HepG2 (cell line): Measurements from ENCODE around the gene EIF2B1. TPM values are rescaled to one million over a fixed set of nuclear protein-coding genes. Genes with fewer than 3 reads are reported as not detected.

Experiments
- BHLHE40 ChIP-seq: IDR thresholded peaks from 2 replicates; pipeline ENCODE4 v1.6.1; 2011; ENCODE audit warnings: low read length, improper control_type of control experiment
- EEA1 ChIP-seq: sonication (generic); formaldehyde crosslinking; IDR thresholded peaks from 2 replicates; pipeline ENCODE4 v1.5.1; 2020; ENCODE audit warnings: mild to moderate bottlenecking, missing genetic modification reagents, borderline replicate concordance
- ESRRA ChIP-seq: sonication (generic); formaldehyde crosslinking; IDR thresholded peaks from 2 replicates; pipeline ENCODE4 v1.5.1; 2020; ENCODE audit warnings: mild to moderate bottlenecking, low read depth, missing genetic modification reagents
- HDAC6 ChIP-seq: fragments of 200-600 bp; sonication (generic); IDR thresholded peaks from 2 replicates; pipeline ENCODE4 v1.7.0; 2017; ENCODE audit warnings: mild to moderate bottlenecking, antibody characterized with exemption, low read length, low read depth
- HNRNPL ChIP-seq: fragments of 200-400 bp; formaldehyde crosslinking; IDR thresholded peaks from 2 replicates; pipeline ENCODE4 v1.6.1; 2017; ENCODE audit warnings: mild to moderate bottlenecking, low read depth, low read length
- IKZF1 ChIP-seq: fragments of 450-650 bp; IDR thresholded peaks from 2 replicates; pipeline ENCODE4 v1.7.1; 2016
- KMT2B ChIP-seq: IDR thresholded peaks from 2 replicates; pipeline ENCODE4 v1.6.1; 2016; ENCODE audit warnings: missing genetic modification reagents, missing compliant biosample characterization
- MTA3 ChIP-seq: sonication (generic); formaldehyde crosslinking; IDR thresholded peaks from 2 replicates; pipeline ENCODE4 v1.4.0; 2020; ENCODE audit warnings: missing genetic modification reagents
- NFIC ChIP-seq: IDR thresholded peaks from 2 replicates; pipeline ENCODE4 v1.6.1; 2012; ENCODE audit warnings: mild to moderate bottlenecking, low read length, inconsistent platforms
- RBM22 ChIP-seq: fragments of 200-400 bp; formaldehyde crosslinking; optimal IDR thresholded peaks from 2 replicates; pipeline ENCODE3; 2017; ENCODE audit warnings: mild to moderate bottlenecking, low read length, moderate library complexity
- SRF ChIP-seq: IDR thresholded peaks from 2 replicates; pipeline ENCODE4 v1.6.1; 2011; ENCODE audit warnings: mild to moderate bottlenecking, low read depth, low read length, moderate library complexity
- SSRP1 ChIP-seq: IDR thresholded peaks from 2 replicates; pipeline ENCODE4 v1.6.1; 2016; ENCODE audit warnings: control low read depth
- STAG1 ChIP-seq: sonication (generic); formaldehyde crosslinking; IDR thresholded peaks from 2 replicates; pipeline ENCODE4 v1.4.0; 2020; ENCODE audit warnings: missing genetic modification reagents
- STAT5B ChIP-seq: sonication (generic); formaldehyde crosslinking; IDR thresholded peaks from 2 replicates; pipeline ENCODE4 v1.4.0; 2020; ENCODE audit warnings: missing genetic modification reagents
- THYN1 ChIP-seq: sonication (generic); formaldehyde crosslinking; IDR thresholded peaks from 2 replicates; pipeline ENCODE4 v1.8.1; 2023; ENCODE audit warnings: low read depth, mild to moderate bottlenecking, moderate library complexity, missing genetic modification reagents, borderline replicate concordance
- ZNF205 ChIP-seq: IDR thresholded peaks from 2 replicates; pipeline ENCODE4 v1.6.1; 2018; ENCODE audit warnings: missing biosample characterization, missing genetic modification reagents
- ZNF331 ChIP-seq: sonication (generic); formaldehyde crosslinking; IDR thresholded peaks from 2 replicates; pipeline ENCODE4 v1.4.0; 2020; ENCODE audit warnings: missing genetic modification reagents
- ZNF414 ChIP-seq: sonication (generic); formaldehyde crosslinking; IDR thresholded peaks from 2 replicates; pipeline ENCODE4 v1.5.0; 2020; ENCODE audit warnings: missing genetic modification reagents
- ZNF484 ChIP-seq: sonication (generic); formaldehyde crosslinking; IDR thresholded peaks from 2 replicates; pipeline ENCODE4 v1.5.1; 2020; ENCODE audit warnings: mild to moderate bottlenecking, low read depth, missing genetic modification reagents, borderline replicate concordance
- ZNF496 ChIP-seq: sonication (generic); formaldehyde crosslinking; IDR thresholded peaks from 2 replicates; pipeline ENCODE4 v1.8.1; 2023; ENCODE audit warnings: mild to moderate bottlenecking, moderate library complexity, missing genetic modification reagents; ENCODE audit not compliant: insufficient replicate concordance
- ZNF574 ChIP-seq: sonication (generic); formaldehyde crosslinking; IDR thresholded peaks from 2 replicates; pipeline ENCODE4 v1.4.0; 2020; ENCODE audit warnings: missing genetic modification reagents
- ZNF652 ChIP-seq: IDR thresholded peaks from 2 replicates; pipeline ENCODE4 v1.6.1; 2016; ENCODE audit warnings: low read depth, borderline replicate concordance
- ZNF670 ChIP-seq: sonication (generic); formaldehyde crosslinking; IDR thresholded peaks from 2 replicates; pipeline ENCODE4 v1.8.0; 2022; ENCODE audit warnings: mild to moderate bottlenecking, missing genetic modification reagents, borderline replicate concordance
- polyA plus RNA-seq, 8 experiments: library from polyadenylated mRNA; depleted of rRNA in 3 of 8; stranded (reverse) in 7 of 8; unstranded in 1 of 8; fragments of >200 nt; fragmentation: Illumina TruSeq in 4 of 8; extraction: Trizol in 4 of 8; gene quantifications; 2 replicates each; pipeline versions ENCODE4 v1.2.1 to v1.2.3, GENCODE V29; 2011 to 2016; ENCODE audit warnings: low read depth in 4 of 8, missing spikeins in 1 of 8, mixed read lengths in 1 of 8; ENCODE audit not compliant: insufficient read depth in 1 of 8
- total RNA-seq, 5 experiments: library from RNA; depleted of rRNA; stranded (reverse); fragments of >200 nt; fragmentation: Illumina TruSeq; extraction: Trizol; gene quantifications; 2 replicates each; pipeline ENCODE4 v1.2.3, GENCODE V29; 2016; ENCODE audit warnings: low read depth in 1 of 5
- TF ChIP-seq, protein P1 (sequence below): IDR thresholded peaks from 2 replicates; pipeline ENCODE4 v1.6.1; 2016; ENCODE audit warnings: mild to moderate bottlenecking
- TF ChIP-seq, protein P2 (sequence below): IDR thresholded peaks from 2 replicates; pipeline ENCODE4 v1.6.1; 2016; ENCODE audit warnings: low read depth

The EIF2B1 gene
- total and polyA plus RNA-seq, 2 of the 13 experiments (the other 11 are each of a cell fraction or from before 2014, with no cell fraction given): 18.7 to 37.4 TPM

DNA sequence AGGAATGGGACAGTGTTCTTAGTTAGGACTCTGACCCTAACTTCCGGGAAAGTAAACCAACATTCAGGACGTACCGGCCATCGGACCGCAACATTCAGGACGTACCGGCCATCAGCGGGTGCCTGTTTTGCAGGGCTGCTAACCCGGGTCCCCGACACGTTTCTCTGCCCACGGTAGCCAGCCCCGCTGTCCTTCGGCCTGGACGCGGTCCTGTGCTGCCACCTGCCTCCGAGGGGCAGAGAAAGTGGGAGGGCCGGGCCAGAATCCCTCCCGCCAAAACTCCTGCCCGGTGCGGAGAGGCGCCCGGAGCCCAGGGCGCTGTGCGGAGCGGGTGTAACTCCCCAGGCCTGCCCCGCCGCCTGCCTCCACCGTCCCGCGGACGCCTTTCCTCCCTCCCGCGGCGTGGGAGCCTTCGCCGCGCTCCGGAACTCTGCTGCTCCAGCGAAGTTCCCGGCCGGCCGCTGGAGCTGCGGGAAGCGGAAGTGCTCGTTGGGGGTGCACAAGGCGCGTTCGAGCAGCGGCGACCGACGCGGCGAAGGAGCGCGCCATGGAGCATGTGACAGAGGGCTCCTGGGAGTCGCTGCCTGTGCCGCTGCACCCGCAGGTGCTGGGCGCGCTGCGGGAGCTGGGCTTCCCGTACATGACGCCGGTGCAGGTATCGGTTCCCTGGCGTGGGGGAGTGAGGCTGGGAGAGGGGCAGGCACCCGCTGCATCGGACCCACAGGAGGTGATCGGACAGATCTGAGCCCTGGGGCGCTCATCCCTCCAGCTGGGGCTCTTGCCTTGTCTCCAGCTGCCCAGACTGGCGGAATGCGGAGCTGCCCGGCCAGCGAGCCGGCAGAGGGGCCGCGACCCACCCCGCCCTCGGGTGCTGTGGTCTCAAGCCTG, 31.6 kb downstream of the EIF2B1 start, which contains the start of gene DDX55 (continued):
- TF ChIP-seq RBM22 (peak; percentile 86), ZNF652 (CRISPR knock-in tag) (no peak), STAG1 (CRISPR knock-in tag) (peak; percentile 81), MTA3 (CRISPR knock-in tag) (no peak), ZNF205 (CRISPR knock-in tag) (peak; percentile 98), ESRRA (CRISPR knock-in tag) (peak; percentile 80), SSRP1 (CRISPR knock-in tag) (peak; percentile 36; the same call in 1 of the 2 replicates), HDAC6 (no peak), ZNF484 (CRISPR knock-in tag) (no peak), ZNF496 (CRISPR knock-in tag) (no peak), ZNF574 (CRISPR knock-in tag) (peak; percentile 96), THYN1 (CRISPR knock-in tag) (no peak), HNRNPL (no peak), NFIC (peak; percentile 35; the same call in 1 of the 2 replicates), ZNF670 (peak; percentile 98), ZNF414 (peak; percentile 90), STAT5B (CRISPR knock-in tag) (peak; percentile 92), EEA1 (CRISPR knock-in tag) (peak; percentile 96), KMT2B (CRISPR knock-in tag) (peak; percentile 99), BHLHE40 (no peak; the same call in 1 of the 2 replicates), IKZF1 (no peak), ZNF331 (CRISPR knock-in tag) (peak; percentile 91), SRF (peak; percentile 78)
- TF ChIP-seq, protein P1, sequence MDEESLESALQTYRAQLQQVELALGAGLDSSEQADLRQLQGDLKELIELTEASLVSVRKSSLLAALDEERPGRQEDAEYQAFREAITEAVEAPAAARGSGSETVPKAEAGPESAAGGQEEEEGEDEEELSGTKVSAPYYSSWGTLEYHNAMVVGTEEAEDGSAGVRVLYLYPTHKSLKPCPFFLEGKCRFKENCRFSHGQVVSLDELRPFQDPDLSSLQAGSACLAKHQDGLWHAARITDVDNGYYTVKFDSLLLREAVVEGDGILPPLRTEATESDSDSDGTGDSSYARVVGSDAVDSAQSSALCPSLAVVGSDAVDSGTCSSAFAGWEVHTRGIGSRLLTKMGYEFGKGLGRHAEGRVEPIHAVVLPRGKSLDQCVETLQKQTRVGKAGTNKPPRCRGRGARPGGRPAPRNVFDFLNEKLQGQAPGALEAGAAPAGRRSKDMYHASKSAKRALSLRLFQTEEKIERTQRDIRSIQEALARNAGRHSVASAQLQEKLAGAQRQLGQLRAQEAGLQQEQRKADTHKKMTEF (CRISPR knock-in tag): peak; percentile 99
- TF ChIP-seq, protein P2, sequence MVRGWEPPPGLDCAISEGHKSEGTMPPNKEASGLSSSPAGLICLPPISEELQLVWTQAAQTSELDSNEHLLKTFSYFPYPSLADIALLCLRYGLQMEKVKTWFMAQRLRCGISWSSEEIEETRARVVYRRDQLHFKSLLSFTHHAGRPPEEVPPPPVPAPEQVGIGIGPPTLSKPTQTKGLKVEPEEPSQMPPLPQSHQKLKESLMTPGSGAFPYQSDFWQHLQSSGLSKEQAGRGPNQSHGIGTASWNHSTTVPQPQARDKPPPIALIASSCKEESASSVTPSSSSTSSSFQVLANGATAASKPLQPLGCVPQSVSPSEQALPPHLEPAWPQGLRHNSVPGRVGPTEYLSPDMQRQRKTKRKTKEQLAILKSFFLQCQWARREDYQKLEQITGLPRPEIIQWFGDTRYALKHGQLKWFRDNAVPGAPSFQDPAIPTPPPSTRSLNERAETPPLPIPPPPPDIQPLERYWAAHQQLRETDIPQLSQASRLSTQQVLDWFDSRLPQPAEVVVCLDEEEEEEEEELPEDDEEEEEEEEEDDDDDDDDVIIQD (CRISPR knock-in tag): no peak
